HEK293 (cell line): ENCODE measurements around the gene FAAH.

Experiments used
- CTCF ChIA-PET: fragments of 350-600 bp; formaldehyde crosslinking; extraction: SDS; loops from one replicate; lab custom pipeline; 2021; ENCODE audit warnings: antibody characterized with exemption; lab: Yijun Ruan, JAX
- POLR2A ChIA-PET: fragments of 300-600 bp; formaldehyde crosslinking; extraction: SDS; loops from one replicate; lab custom pipeline; 2020; ENCODE audit warnings: antibody characterized with exemption, inconsistent platforms; lab: Yijun Ruan, JAX
- H3K27ac ChIP-seq: fragments of 200-500 bp; sonication (Bioruptor generic); 2 replicates; pipeline ENCODE4 v1.5.1; 2014; ENCODE audit warnings: low read depth, low read length, control low read depth, inconsistent platforms; ENCODE audit errors: extremely low read depth
- H3K36me3 ChIP-seq, 2 experiments: fragments of 200-500 bp in 1 of 2; sonication (Bioruptor generic) in 1 of 2; 1 replicate in 1 of 2; 2 replicates in 1 of 2; pipeline ENCODE4 v1.5.1; 2014 to 2017; ENCODE audit warnings: inconsistent platforms in 2 of 2, low read length in 2 of 2; ENCODE audit not compliant: control insufficient read depth in 2 of 2, insufficient read depth in 1 of 2
- H3K4me1 ChIP-seq: fragments of 200-500 bp; sonication (Bioruptor generic); 2 replicates; pipeline ENCODE4 v1.5.1; 2014; ENCODE audit warnings: mild to moderate bottlenecking, low read length, inconsistent platforms; ENCODE audit not compliant: control insufficient read depth, insufficient read depth
- H3K4me3 ChIP-seq: 2 replicates; pipeline ENCODE4 v1.5.1; 2011; ENCODE audit warnings: low read depth, mild to moderate bottlenecking, control low read depth, low read length, moderate library complexity
- H3K9me3 ChIP-seq: fragments of 200-500 bp; sonication (Bioruptor generic); 2 replicates; pipeline ENCODE4 v1.5.1; 2014; ENCODE audit warnings: low read depth, low read length, inconsistent platforms; ENCODE audit not compliant: control insufficient read depth, insufficient read depth
- EGR2 ChIP-seq: fragments of 450-650 bp; formaldehyde crosslinking; IDR thresholded peaks from 2 replicates; pipeline ENCODE4 v1.5.1; 2016; ENCODE audit warnings: low read depth, missing biosample characterization, missing genetic modification characterization
- GLIS1 ChIP-seq: fragments of 450-650 bp; formaldehyde crosslinking; IDR thresholded peaks from 2 replicates; pipeline ENCODE4 v1.5.1; 2016; ENCODE audit warnings: missing biosample characterization, missing genetic modification characterization
- KLF7 ChIP-seq: fragments of 450-650 bp; formaldehyde crosslinking; IDR thresholded peaks from 2 replicates; pipeline ENCODE4 v1.5.1; 2016; ENCODE audit warnings: missing biosample characterization, missing genetic modification characterization, borderline replicate concordance
- YY1 ChIP-seq: fragments of 450-650 bp; formaldehyde crosslinking; IDR thresholded peaks from 2 replicates; pipeline ENCODE4 v1.5.1; 2018; ENCODE audit warnings: missing biosample characterization, missing genetic modification characterization
- ZNF121 ChIP-seq: fragments of 450-650 bp; formaldehyde crosslinking; IDR thresholded peaks from 2 replicates; pipeline ENCODE4 v1.5.1; 2016; ENCODE audit warnings: missing biosample characterization, missing genetic modification characterization
- ZNF274 ChIP-seq, 2 experiments: fragments of 200-500 bp in 1 of 2; fragments of 450-650 bp in 1 of 2; sonication (Bioruptor generic) in 1 of 2; formaldehyde crosslinking in 1 of 2; IDR thresholded peaks; 2 replicates each; pipeline versions ENCODE4 v1.5.1 to v1.6.1; 2014 to 2016; ENCODE audit warnings: borderline replicate concordance in 1 of 2, inconsistent platforms in 1 of 2, low read length in 1 of 2, missing biosample characterization in 1 of 2, missing genetic modification characterization in 1 of 2
- ZNF416 ChIP-seq: fragments of 450-650 bp; formaldehyde crosslinking; IDR thresholded peaks from 2 replicates; pipeline ENCODE4 v1.5.1; 2016; ENCODE audit warnings: missing biosample characterization, missing genetic modification characterization
- ZNF561 ChIP-seq: fragments of 450-650 bp; IDR thresholded peaks from 2 replicates; pipeline ENCODE4 v1.5.1; 2018; ENCODE audit warnings: missing biosample characterization, missing genetic modification characterization, borderline replicate concordance
- ZNF621 ChIP-seq: fragments of 450-650 bp; formaldehyde crosslinking; IDR thresholded peaks from 2 replicates; pipeline ENCODE4 v1.5.1; 2017; ENCODE audit warnings: missing biosample characterization, missing genetic modification characterization
- ZSCAN30 ChIP-seq: fragments of 450-650 bp; IDR thresholded peaks from 2 replicates; pipeline ENCODE4 v1.5.1; 2018; ENCODE audit warnings: missing biosample characterization, mild to moderate bottlenecking, missing genetic modification characterization, moderate library complexity
- TF ChIP-seq, protein P1 (sequence below): fragments of 450-650 bp; formaldehyde crosslinking; IDR thresholded peaks from 2 replicates; pipeline ENCODE4 v1.5.1; 2016; ENCODE audit warnings: missing biosample characterization, missing genetic modification characterization
- TF ChIP-seq, protein P2 (sequence below): fragments of 450-650 bp; formaldehyde crosslinking; optimal IDR thresholded peaks from 2 replicates; pipeline ENCODE3; 2016; ENCODE audit warnings: missing biosample characterization, mild to moderate bottlenecking, missing genetic modification characterization

FAAH gene

DNA sequence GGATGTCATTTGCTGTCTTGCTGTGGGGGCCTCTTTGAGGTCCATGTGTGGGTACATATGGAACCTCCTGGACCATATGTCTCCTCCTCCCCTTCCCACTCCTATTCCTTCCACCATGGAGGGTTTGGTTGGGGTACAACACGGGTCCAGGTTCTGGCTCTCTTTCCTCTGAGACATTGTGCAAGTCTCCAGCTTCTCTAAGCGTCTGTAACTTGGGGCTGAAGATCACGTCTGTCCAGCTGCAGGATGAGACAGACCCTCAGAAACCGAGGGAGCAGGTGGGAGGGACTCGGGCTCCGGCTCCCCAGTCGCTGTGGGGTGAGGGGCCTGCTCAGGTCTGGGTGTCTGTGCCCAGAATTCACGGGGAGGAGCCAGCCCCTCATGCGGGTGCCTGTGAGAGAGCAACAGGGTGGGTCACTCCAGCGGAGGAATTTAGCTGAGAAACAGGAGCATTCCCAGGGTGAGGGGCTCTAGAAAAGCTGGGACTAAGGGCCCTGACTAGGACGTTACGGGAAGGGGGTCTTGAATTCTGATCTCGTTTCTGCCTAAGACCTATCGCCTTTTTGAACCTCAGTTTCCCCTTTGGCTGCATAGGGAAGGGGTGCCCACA is 53.5 kb downstream of the FAAH start (continued):
- TF ChIP-seq ZSCAN30 (tag by site-specific recombination) (no peak), YY1 (tag by site-specific recombination) (no peak), ZNF416 (tag by site-specific recombination) (no peak), EGR2 (tag by site-specific recombination) (no peak), KLF7 (tag by site-specific recombination) (no peak)

DNA sequence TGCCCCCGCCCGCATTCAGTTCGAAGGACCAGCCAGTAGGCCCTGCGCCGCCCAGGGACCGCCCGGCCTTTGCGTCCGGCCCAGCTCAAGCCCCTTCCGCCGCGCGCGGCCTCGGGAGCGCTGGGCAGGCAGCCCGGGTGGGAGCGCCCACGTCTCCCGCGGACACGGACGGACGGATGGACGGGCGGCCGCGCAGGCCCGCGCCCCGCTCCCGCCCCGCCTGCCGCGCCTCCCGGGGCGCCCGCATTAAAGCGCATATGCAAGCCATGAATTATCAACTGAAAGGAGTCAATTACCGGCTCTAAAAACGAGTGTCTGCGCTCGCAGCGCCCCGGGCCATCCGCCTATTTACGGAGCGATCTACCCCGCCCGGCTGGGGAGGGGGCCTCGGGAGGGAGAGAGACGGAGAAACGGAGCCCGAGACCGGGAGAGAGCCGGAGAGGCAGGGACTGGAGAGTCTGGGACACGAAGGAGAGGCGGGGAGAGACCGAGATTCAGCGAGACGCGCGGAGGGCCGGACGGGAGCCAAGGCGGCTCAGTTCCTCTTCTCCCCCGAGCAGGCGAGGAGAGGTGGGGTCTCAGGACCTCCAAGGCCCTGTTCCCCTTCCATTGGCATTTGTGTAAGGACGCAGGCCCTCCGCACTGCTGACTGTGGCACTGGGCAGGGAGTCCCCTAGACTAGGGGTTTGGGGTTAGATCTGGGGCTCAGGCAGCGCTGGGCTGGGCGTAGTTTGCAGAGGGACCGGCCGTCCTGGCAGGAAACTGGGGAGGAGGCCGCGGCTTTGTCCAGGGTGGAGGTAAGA is 54.2 kb downstream of the FAAH start:
- Histone ChIP-seq H3K9me3 (no peaks in the 10 kb centered on the region), H3K4me3 (no peak overlapping the region), H3K27ac (no peak overlapping the region), H3K36me3 (no peaks in the 10 kb centered on the region), H3K4me1 (no peaks in the 10 kb centered on the region)
- ChIA-PET POLR2A (no interaction called here), CTCF (interaction anchor here (0.9 to 12.7 kb wide), 13 partner anchors 13 to 101 kb away, joined by 3 to 315 read pairs (median 8); a partner anchor contains a TSS)
- TF ChIP-seq, protein P1, sequence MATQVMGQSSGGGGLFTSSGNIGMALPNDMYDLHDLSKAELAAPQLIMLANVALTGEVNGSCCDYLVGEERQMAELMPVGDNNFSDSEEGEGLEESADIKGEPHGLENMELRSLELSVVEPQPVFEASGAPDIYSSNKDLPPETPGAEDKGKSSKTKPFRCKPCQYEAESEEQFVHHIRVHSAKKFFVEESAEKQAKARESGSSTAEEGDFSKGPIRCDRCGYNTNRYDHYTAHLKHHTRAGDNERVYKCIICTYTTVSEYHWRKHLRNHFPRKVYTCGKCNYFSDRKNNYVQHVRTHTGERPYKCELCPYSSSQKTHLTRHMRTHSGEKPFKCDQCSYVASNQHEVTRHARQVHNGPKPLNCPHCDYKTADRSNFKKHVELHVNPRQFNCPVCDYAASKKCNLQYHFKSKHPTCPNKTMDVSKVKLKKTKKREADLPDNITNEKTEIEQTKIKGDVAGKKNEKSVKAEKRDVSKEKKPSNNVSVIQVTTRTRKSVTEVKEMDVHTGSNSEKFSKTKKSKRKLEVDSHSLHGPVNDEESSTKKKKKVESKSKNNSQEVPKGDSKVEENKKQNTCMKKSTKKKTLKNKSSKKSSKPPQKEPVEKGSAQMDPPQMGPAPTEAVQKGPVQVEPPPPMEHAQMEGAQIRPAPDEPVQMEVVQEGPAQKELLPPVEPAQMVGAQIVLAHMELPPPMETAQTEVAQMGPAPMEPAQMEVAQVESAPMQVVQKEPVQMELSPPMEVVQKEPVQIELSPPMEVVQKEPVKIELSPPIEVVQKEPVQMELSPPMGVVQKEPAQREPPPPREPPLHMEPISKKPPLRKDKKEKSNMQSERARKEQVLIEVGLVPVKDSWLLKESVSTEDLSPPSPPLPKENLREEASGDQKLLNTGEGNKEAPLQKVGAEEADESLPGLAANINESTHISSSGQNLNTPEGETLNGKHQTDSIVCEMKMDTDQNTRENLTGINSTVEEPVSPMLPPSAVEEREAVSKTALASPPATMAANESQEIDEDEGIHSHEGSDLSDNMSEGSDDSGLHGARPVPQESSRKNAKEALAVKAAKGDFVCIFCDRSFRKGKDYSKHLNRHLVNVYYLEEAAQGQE (tag by site-specific recombination) = no peak
- TF ChIP-seq ZNF274 (IDR thresholded peaks at IDR 0.05; ENCODE audit: low read length) = no peak
- TF ChIP-seq ZNF274 (tag by site-specific recombination; IDR thresholded peaks at IDR 0.05; ENCODE audit: borderline replicate concordance) = no peak
- TF ChIP-seq ZNF121 = no peak
- TF ChIP-seq, protein P2, sequence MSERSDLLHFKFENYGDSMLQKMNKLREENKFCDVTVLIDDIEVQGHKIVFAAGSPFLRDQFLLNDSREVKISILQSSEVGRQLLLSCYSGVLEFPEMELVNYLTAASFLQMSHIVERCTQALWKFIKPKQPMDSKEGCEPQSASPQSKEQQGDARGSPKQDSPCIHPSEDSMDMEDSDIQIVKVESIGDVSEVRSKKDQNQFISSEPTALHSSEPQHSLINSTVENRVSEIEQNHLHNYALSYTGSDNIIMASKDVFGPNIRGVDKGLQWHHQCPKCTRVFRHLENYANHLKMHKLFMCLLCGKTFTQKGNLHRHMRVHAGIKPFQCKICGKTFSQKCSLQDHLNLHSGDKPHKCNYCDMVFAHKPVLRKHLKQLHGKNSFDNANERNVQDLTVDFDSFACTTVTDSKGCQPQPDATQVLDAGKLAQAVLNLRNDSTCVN = no peak
- TF ChIP-seq YY1 (tag by site-specific recombination) = no peak
- no peak for TF ChIP-seq ZNF621 (tag by site-specific recombination)
- TF ChIP-seq ZNF561 (tag by site-specific recombination) = no peak

DNA sequence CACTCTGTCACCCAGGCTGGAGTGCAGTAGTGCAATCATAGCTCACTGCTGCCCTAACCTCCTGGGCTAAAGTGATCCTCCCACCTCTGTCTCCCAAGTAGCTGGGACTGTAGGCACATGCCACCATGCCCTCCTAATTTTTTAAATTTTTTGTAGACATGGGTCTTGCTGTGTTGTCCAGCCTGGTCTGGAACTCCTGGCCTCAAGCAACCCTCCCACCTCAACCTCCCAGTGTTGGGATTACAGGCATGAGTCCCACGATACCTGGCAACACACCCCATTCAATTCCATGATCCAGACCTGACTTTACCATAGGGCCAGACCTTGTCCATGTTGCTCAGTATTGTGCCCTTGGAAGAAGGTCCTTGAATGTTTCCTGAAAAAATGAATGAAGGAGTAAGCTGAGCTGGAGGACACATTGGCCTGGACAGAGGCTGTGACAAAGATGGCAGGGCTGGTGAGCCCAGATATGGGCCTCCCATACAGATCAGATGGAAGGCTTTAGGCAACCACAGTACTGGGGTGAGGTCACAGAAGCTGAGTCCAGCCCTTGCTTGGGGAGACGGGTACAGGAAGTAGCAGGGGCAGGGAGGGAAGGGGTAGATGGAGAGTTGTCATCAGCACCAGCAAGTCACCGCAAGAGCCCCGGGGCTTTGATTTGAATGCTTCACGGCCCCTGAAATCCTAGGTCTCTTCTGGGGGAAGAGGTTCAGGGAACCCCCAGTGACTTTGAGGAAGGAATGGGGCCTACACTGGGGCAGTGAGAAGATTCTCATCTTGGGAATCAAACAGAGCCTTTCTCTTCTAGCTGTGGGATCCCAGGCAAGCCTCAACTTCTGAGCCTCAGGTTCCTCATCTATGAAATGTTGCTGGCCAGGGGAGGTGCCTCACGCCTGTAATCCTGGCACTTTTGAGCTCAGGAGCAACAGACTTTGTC is 55.4 kb downstream of the FAAH start:
- H3K36me3 ChIP-seq = no peaks in the 10 kb centered on the region
- CTCF ChIA-PET = interaction anchor here (0.6 to 12.7 kb wide), 12 partner anchors 8 to 581 kb away, joined by 3 to 315 read pairs (median 4); a partner anchor contains a TSS
- H3K4me3 ChIP-seq = no peak overlapping the region
- POLR2A ChIA-PET = no interaction called here
- no peaks in the 10 kb centered on the region for H3K9me3 ChIP-seq
- no peak overlapping the region for H3K27ac ChIP-seq
- no peaks in the 10 kb centered on the region for H3K4me1 ChIP-seq
- TF ChIP-seq GLIS1 (tag by site-specific recombination) (no peak), ZNF121 (peak; percentile 78)
